SK-N-SH (cell line): Measurements from ENCODE around the gene INTS6.

Source experiments
- CHD2 ChIP-seq: fragments of 150-350 bp; IDR thresholded peaks from 2 replicates; pipeline ENCODE4 v1.6.1; 2018; ENCODE audit warnings: low read length; ENCODE audit not compliant: partially characterized antibody
- EZH2phosphoT487 ChIP-seq: fragments of 200-600 bp; sonication (generic); IDR thresholded peaks from 2 replicates; pipeline ENCODE4 v1.6.1; 2017; ENCODE audit warnings: low read depth, mixed run types, mild to moderate bottlenecking, antibody characterized with exemption, moderate library complexity, borderline replicate concordance
- JUND ChIP-seq: IDR thresholded peaks from 2 replicates; pipeline ENCODE4 v1.4.0; 2012
- MEF2A ChIP-seq: IDR thresholded peaks from 2 replicates; pipeline ENCODE4 v1.4.0; 2012; ENCODE audit warnings: low read depth, borderline replicate concordance
- NRF1 ChIP-seq: IDR thresholded peaks from 2 replicates; pipeline ENCODE4 v1.6.1; 2012; ENCODE audit warnings: low read depth, mild to moderate bottlenecking, low read length
- POLR2AphosphoS5 ChIP-seq: IDR thresholded peaks from 2 replicates; pipeline ENCODE4 v1.6.1; 2012; ENCODE audit warnings: low read depth, low read length
- RFX5 ChIP-seq: IDR thresholded peaks from 2 replicates; pipeline ENCODE4 v1.6.1; 2012; ENCODE audit warnings: mild to moderate bottlenecking, improper control_type of control experiment, low read length
- TAF1 ChIP-seq: IDR thresholded peaks from 2 replicates; pipeline ENCODE4 v1.6.1; 2012; ENCODE audit warnings: low read depth, mild to moderate bottlenecking, low read length, moderate library complexity, borderline replicate concordance
- TF ChIP-seq, protein P1 (sequence below): fragments of 200-600 bp; sonication (generic); IDR thresholded peaks from 2 replicates; pipeline ENCODE4 v1.6.1; 2017; ENCODE audit warnings: antibody characterized with exemption, mild to moderate bottlenecking, moderate library complexity
- TF ChIP-seq, protein P2 (sequence below): IDR thresholded peaks from 2 replicates; pipeline ENCODE4 v1.4.0; 2012; ENCODE audit warnings: low read depth, borderline replicate concordance
- TF ChIP-seq, protein P3 (sequence below): IDR thresholded peaks from 2 replicates; pipeline ENCODE4 v1.6.1; 2012; ENCODE audit warnings: mild to moderate bottlenecking, low read depth, low read length, moderate library complexity
- TF ChIP-seq, protein P4 (sequence below): IDR thresholded peaks from 2 replicates; pipeline ENCODE4 v1.4.0; 2012; ENCODE audit warnings: low read depth

DNA sequence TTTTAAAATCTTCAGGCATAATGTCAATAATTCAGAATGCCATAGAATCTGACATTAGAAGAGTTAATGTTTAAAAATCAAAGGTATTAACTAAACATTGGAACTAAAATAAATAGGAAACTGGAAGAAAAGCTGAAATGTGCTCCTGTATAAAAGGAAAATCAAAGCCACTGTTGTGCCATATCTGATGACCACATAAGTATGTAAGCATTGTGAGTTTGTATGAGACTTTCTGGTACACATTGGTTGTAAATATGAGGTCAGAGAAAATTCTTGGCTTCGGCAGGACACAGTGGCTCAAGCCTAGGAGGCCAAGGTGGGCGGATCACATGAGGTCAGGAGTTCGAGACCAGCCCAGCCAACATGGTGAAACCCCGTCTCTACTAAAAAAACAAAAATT, 48.3 kb upstream of the INTS6 start:
- TF ChIP-seq, protein P1, sequence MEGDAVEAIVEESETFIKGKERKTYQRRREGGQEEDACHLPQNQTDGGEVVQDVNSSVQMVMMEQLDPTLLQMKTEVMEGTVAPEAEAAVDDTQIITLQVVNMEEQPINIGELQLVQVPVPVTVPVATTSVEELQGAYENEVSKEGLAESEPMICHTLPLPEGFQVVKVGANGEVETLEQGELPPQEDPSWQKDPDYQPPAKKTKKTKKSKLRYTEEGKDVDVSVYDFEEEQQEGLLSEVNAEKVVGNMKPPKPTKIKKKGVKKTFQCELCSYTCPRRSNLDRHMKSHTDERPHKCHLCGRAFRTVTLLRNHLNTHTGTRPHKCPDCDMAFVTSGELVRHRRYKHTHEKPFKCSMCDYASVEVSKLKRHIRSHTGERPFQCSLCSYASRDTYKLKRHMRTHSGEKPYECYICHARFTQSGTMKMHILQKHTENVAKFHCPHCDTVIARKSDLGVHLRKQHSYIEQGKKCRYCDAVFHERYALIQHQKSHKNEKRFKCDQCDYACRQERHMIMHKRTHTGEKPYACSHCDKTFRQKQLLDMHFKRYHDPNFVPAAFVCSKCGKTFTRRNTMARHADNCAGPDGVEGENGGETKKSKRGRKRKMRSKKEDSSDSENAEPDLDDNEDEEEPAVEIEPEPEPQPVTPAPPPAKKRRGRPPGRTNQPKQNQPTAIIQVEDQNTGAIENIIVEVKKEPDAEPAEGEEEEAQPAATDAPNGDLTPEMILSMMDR: no peak
- no peak for TF ChIP-seq CHD2
- no peak for TF ChIP-seq JUND
- no peak for TF ChIP-seq MEF2A
- TF ChIP-seq EZH2phosphoT487: no peak
- TF ChIP-seq, protein P2, sequence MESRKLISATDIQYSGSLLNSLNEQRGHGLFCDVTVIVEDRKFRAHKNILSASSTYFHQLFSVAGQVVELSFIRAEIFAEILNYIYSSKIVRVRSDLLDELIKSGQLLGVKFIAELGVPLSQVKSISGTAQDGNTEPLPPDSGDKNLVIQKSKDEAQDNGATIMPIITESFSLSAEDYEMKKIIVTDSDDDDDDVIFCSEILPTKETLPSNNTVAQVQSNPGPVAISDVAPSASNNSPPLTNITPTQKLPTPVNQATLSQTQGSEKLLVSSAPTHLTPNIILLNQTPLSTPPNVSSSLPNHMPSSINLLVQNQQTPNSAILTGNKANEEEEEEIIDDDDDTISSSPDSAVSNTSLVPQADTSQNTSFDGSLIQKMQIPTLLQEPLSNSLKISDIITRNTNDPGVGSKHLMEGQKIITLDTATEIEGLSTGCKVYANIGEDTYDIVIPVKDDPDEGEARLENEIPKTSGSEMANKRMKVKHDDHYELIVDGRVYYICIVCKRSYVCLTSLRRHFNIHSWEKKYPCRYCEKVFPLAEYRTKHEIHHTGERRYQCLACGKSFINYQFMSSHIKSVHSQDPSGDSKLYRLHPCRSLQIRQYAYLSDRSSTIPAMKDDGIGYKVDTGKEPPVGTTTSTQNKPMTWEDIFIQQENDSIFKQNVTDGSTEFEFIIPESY: no peak
- TF ChIP-seq, protein P3, sequence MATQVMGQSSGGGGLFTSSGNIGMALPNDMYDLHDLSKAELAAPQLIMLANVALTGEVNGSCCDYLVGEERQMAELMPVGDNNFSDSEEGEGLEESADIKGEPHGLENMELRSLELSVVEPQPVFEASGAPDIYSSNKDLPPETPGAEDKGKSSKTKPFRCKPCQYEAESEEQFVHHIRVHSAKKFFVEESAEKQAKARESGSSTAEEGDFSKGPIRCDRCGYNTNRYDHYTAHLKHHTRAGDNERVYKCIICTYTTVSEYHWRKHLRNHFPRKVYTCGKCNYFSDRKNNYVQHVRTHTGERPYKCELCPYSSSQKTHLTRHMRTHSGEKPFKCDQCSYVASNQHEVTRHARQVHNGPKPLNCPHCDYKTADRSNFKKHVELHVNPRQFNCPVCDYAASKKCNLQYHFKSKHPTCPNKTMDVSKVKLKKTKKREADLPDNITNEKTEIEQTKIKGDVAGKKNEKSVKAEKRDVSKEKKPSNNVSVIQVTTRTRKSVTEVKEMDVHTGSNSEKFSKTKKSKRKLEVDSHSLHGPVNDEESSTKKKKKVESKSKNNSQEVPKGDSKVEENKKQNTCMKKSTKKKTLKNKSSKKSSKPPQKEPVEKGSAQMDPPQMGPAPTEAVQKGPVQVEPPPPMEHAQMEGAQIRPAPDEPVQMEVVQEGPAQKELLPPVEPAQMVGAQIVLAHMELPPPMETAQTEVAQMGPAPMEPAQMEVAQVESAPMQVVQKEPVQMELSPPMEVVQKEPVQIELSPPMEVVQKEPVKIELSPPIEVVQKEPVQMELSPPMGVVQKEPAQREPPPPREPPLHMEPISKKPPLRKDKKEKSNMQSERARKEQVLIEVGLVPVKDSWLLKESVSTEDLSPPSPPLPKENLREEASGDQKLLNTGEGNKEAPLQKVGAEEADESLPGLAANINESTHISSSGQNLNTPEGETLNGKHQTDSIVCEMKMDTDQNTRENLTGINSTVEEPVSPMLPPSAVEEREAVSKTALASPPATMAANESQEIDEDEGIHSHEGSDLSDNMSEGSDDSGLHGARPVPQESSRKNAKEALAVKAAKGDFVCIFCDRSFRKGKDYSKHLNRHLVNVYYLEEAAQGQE: no peak
- no peak for TF ChIP-seq TAF1
- no peak for TF ChIP-seq NRF1
- no peak for TF ChIP-seq RFX5
- no peak for TF ChIP-seq POLR2AphosphoS5
- TF ChIP-seq, protein P4, sequence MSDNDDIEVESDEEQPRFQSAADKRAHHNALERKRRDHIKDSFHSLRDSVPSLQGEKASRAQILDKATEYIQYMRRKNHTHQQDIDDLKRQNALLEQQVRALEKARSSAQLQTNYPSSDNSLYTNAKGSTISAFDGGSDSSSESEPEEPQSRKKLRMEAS: no peak
